Measurements from ENCODE around the gene OR8A1. TPM values are rescaled to one million over a fixed set of nuclear protein-coding genes. Genes with fewer than 3 reads are reported as not detected.
A peak's percentile ranks its signal among the peaks of the same experiment; 100 is the strongest.

Gene OR8A1
- total RNA-seq, 1 donor from 2014 or later, result not detected

DNA sequence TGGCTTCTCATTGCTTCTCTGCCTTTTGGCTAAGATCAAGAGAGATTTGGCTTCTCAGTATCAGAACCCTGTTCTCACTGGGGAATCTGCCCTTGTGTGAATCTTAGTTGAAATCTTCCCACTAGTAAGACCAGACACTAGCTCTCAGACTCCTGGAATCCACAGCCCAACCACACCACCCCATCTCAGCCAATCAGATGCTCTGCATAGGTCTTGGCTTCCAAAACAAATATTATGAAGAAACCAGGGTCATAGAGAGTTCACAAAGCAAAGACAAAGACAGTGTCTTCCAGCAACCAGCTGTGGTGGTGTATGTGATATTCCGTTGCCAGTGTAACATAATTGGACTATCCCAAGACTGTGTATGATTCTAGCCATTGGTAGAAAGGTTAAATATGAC is 31.8 kb upstream of the OR8A1 start:
- no peak overlapping the region for H3K4me3 Mint-ChIP-seq (ENCODE audit: unreplicated experiment)
- no peaks in the 10 kb centered on the region for H3K27me3 Mint-ChIP-seq (ENCODE audit: low read depth, unreplicated experiment)
- peak; percentile 79 for DNase-seq (ENCODE audit: low read depth)

GRCh38 chr11:124541204-124541603 is 28.6 kb upstream of the OR8A1 start:
- Mint-ChIP-seq H3K27ac (ENCODE audit: unreplicated experiment) (no peak overlapping the region), H3K27me3 (ENCODE audit: low read depth, unreplicated experiment) (peaks cover 10% of the 10 kb centered on the region), H3K4me1 (ENCODE audit: low read depth, unreplicated experiment) (peaks cover 5% of the 10 kb centered on the region), H3K36me3 (ENCODE audit: low read depth, unreplicated experiment) (no peaks in the 10 kb centered on the region), H3K4me3 (ENCODE audit: unreplicated experiment) (no peak overlapping the region), H3K9me3 (ENCODE audit: unreplicated experiment) (peaks cover 2% of the 10 kb centered on the region)
- Histone ChIP-seq H2AFZ (ENCODE audit: low read depth, low read length) (no peak overlapping the region), H3K9ac (ENCODE audit: low read length) (no peak overlapping the region), H3K79me2 (ENCODE audit: insufficient read depth, low read length) (no peaks in the 10 kb centered on the region), H3K36me3 (ENCODE audit: insufficient read depth, low read length) (no peaks in the 10 kb centered on the region), H4K20me1 (ENCODE audit: insufficient read depth, low read length) (no peaks in the 10 kb centered on the region), H3K4me3 (ENCODE audit: insufficient read depth, low read depth, low read length) (no peak overlapping the region), H3K9me3 (ENCODE audit: insufficient read depth, low read depth, low read length) (no peaks in the 10 kb centered on the region), H3K4me1 (ENCODE audit: insufficient read depth, low read length) (no peaks in the 10 kb centered on the region), H3K4me2 (ENCODE audit: low read length) (no peak overlapping the region), H3K27ac (ENCODE audit: low read depth, low read length) (no peak overlapping the region), H3K27me3 (ENCODE audit: insufficient read depth, low read length) (no peaks in the 10 kb centered on the region)
- TF ChIP-seq EZH2 (IDR thresholded peaks at IDR 0.05; ENCODE audit: insufficient read depth, low read length), result no peak
- TF ChIP-seq, protein P1, sequence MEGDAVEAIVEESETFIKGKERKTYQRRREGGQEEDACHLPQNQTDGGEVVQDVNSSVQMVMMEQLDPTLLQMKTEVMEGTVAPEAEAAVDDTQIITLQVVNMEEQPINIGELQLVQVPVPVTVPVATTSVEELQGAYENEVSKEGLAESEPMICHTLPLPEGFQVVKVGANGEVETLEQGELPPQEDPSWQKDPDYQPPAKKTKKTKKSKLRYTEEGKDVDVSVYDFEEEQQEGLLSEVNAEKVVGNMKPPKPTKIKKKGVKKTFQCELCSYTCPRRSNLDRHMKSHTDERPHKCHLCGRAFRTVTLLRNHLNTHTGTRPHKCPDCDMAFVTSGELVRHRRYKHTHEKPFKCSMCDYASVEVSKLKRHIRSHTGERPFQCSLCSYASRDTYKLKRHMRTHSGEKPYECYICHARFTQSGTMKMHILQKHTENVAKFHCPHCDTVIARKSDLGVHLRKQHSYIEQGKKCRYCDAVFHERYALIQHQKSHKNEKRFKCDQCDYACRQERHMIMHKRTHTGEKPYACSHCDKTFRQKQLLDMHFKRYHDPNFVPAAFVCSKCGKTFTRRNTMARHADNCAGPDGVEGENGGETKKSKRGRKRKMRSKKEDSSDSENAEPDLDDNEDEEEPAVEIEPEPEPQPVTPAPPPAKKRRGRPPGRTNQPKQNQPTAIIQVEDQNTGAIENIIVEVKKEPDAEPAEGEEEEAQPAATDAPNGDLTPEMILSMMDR (IDR thresholded peaks at IDR 0.05; ENCODE audit: insufficient read depth, low read depth, low read length), result no peak
- DNase-seq (ENCODE audit: low read depth) (no peak), FAIRE-seq (no peak)

More for the DNA sequence above, 31.8 kb upstream of the OR8A1 start:
- H3K79me2 ChIP-seq (ENCODE audit: insufficient read depth, low read length), result no peaks in the 10 kb centered on the region
- no peaks in the 10 kb centered on the region for H4K20me1 ChIP-seq (ENCODE audit: insufficient read depth, low read length)
- no peaks in the 10 kb centered on the region for H3K36me3 ChIP-seq (ENCODE audit: insufficient read depth, low read length)
- H3K4me2 ChIP-seq (ENCODE audit: low read length), result peak overlapping the region; percentile 13
- Mint-ChIP-seq H3K36me3 (ENCODE audit: low read depth, unreplicated experiment) (no peaks in the 10 kb centered on the region), H3K27ac (ENCODE audit: unreplicated experiment) (no peak overlapping the region), H3K4me1 (ENCODE audit: low read depth, unreplicated experiment) (peaks cover 9% of the 10 kb centered on the region), H3K9me3 (ENCODE audit: unreplicated experiment) (peaks cover 2% of the 10 kb centered on the region)
- no peak overlapping the region for H2AFZ ChIP-seq (ENCODE audit: low read depth, low read length)
- no peak overlapping the region for H3K27ac ChIP-seq (ENCODE audit: low read depth, low read length)
- TF ChIP-seq, protein P1 (IDR thresholded peaks at IDR 0.05; ENCODE audit: insufficient read depth, low read depth, low read length), result no peak
- TF ChIP-seq EZH2 (IDR thresholded peaks at IDR 0.05; ENCODE audit: insufficient read depth, low read length), result no peak
- H3K4me1 ChIP-seq (ENCODE audit: insufficient read depth, low read length), result no peaks in the 10 kb centered on the region
- FAIRE-seq, result no peak
- H3K27me3 ChIP-seq (ENCODE audit: insufficient read depth, low read length), result no peaks in the 10 kb centered on the region
- H3K9ac ChIP-seq (ENCODE audit: low read length), result no peak overlapping the region
- H3K9me3 ChIP-seq (ENCODE audit: insufficient read depth, low read depth, low read length), result no peaks in the 10 kb centered on the region
- no peak overlapping the region for H3K4me3 ChIP-seq (ENCODE audit: insufficient read depth, low read depth, low read length)

DNA sequence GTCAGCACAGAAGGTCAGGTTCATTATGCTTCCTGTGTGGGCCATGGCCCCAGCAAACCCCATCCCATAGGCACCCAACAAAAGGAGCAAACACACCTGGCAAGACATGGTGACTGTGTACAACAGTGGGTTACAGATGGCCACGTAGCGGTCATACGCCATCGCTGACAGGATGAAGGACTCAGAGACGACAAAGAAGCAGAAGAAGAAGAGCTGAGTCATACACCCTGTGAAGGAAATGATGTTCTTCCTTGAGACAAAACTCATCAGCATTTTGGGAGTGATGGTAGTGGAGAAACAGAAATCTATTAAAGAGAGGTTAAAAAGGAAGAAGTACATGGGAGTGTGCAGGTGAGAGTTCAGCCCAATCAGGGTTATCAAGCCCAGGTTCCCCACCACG is 26.7 kb upstream of the OR8A1 start:
- H3K27ac Mint-ChIP-seq (ENCODE audit: unreplicated experiment), result no peak overlapping the region
- peaks cover 10% of the 10 kb centered on the region for H3K27me3 Mint-ChIP-seq (ENCODE audit: low read depth, unreplicated experiment)
- H3K36me3 Mint-ChIP-seq (ENCODE audit: low read depth, unreplicated experiment), result no peaks in the 10 kb centered on the region
- DNase-seq (ENCODE audit: low read depth) (no peak), FAIRE-seq (no peak)
- Histone ChIP-seq H3K4me3 (ENCODE audit: insufficient read depth, low read depth, low read length) (no peak overlapping the region), H3K27ac (ENCODE audit: low read depth, low read length) (no peak overlapping the region), H3K36me3 (ENCODE audit: insufficient read depth, low read length) (no peaks in the 10 kb centered on the region), H3K79me2 (ENCODE audit: insufficient read depth, low read length) (no peaks in the 10 kb centered on the region), H3K4me1 (ENCODE audit: insufficient read depth, low read length) (no peaks in the 10 kb centered on the region), H2AFZ (ENCODE audit: low read depth, low read length) (no peak overlapping the region), H4K20me1 (ENCODE audit: insufficient read depth, low read length) (no peaks in the 10 kb centered on the region), H3K9me3 (ENCODE audit: insufficient read depth, low read depth, low read length) (no peaks in the 10 kb centered on the region), H3K9ac (ENCODE audit: low read length) (no peak overlapping the region), H3K4me2 (ENCODE audit: low read length) (no peak overlapping the region), H3K27me3 (ENCODE audit: insufficient read depth, low read length) (no peaks in the 10 kb centered on the region)
- no peaks in the 10 kb centered on the region for H3K9me3 Mint-ChIP-seq (ENCODE audit: unreplicated experiment)
- TF ChIP-seq, protein P1 (IDR thresholded peaks at IDR 0.05; ENCODE audit: insufficient read depth, low read depth, low read length), result no peak
- no peak for TF ChIP-seq EZH2 (IDR thresholded peaks at IDR 0.05; ENCODE audit: insufficient read depth, low read length)
- no peak overlapping the region for H3K4me3 Mint-ChIP-seq (ENCODE audit: unreplicated experiment)
- peaks cover under 1% of the 10 kb centered on the region for H3K4me1 Mint-ChIP-seq (ENCODE audit: low read depth, unreplicated experiment)

All from astrocyte (in vitro differentiated cells and primary cell).